ENCODE results near the gene SUN3. TPM values are rescaled to one million over a fixed set of nuclear protein-coding genes. Genes with fewer than 3 reads are reported as not detected.

Gene SUN3
- total and polyA plus RNA-seq, 2 donors from 2014 or later, result 0.54 TPM; not detected in 1

- Histone ChIP-seq H3K36me3 (ENCODE audit: control insufficient read depth in 2 of 3, insufficient read depth in 3 of 3, low read length in 3 of 3) (no peaks in the 10 kb centered on the region), H3K9ac (ENCODE audit: low read length in 3 of 3) (no peak overlapping the region), H3K4me1 (ENCODE audit: control insufficient read depth in 2 of 3, insufficient read depth in 2 of 3, low read depth in 1 of 3, low read length in 3 of 3) (peaks cover 0 to 8% (median 0%) of the 10 kb centered on the region in 3 donors), H3K4me3 (ENCODE audit: low read length in 3 of 3) (no peak overlapping the region), H3K27ac (ENCODE audit: low read depth in 2 of 2, low read length in 2 of 2) (no peak overlapping the region), H3K9me3 (ENCODE audit: control insufficient read depth in 2 of 3, insufficient read depth in 1 of 3, low read length in 3 of 3) (no peaks in the 10 kb centered on the region), H3K27me3 (ENCODE audit: control insufficient read depth, insufficient read depth, low read length) (peaks cover 13% of the 10 kb centered on the region)
- TF ChIP-seq CTCF (IDR thresholded peaks at IDR 0.05; ENCODE audit: borderline replicate concordance, extremely low read depth, insufficient read depth), result no peak
- FAIRE-seq, result no peak
- intact Hi-C loops (cut with DNase I), result no loop called here
- no peak for DNase-seq
Observed at GRCh38 chr7:48033922-48034321, 5.0 kb upstream of the SUN3 start.

- H3K4me1 ChIP-seq (ENCODE audit: control insufficient read depth in 2 of 3, insufficient read depth in 2 of 3, low read depth in 1 of 3, low read length in 3 of 3), result peaks cover 0 to 7% (median 0%) of the 10 kb centered on the region in 3 donors
- H3K36me3 ChIP-seq (ENCODE audit: control insufficient read depth in 2 of 3, insufficient read depth in 3 of 3, low read length in 3 of 3), result no peaks in the 10 kb centered on the region
- H3K27ac ChIP-seq (ENCODE audit: low read depth in 2 of 2, low read length in 2 of 2), result no peak overlapping the region
- intact Hi-C loops (cut with DNase I), result no loop called here
- no peak for FAIRE-seq
- H3K9me3 ChIP-seq (ENCODE audit: control insufficient read depth in 2 of 3, insufficient read depth in 1 of 3, low read length in 3 of 3), result no peaks in the 10 kb centered on the region
- H3K4me3 ChIP-seq (ENCODE audit: low read length in 3 of 3), result no peak overlapping the region
- no peak overlapping the region for H3K9ac ChIP-seq (ENCODE audit: low read length in 3 of 3)
- peaks cover 9% of the 10 kb centered on the region for H3K27me3 ChIP-seq (ENCODE audit: control insufficient read depth, insufficient read depth, low read length)
- TF ChIP-seq CTCF (IDR thresholded peaks at IDR 0.05; ENCODE audit: borderline replicate concordance, extremely low read depth, insufficient read depth), result no peak
- DNase-seq, result no peak
Observed at GRCh38 chr7:48031111-48031510, 2.2 kb upstream of the SUN3 start.

- no peak for DNase-seq
- no peak overlapping the region for H3K9ac ChIP-seq (ENCODE audit: low read length in 3 of 3)
- intact Hi-C loops (cut with DNase I), result no loop called here
- no peaks in the 10 kb centered on the region for H3K9me3 ChIP-seq (ENCODE audit: control insufficient read depth in 2 of 3, insufficient read depth in 1 of 3, low read length in 3 of 3)
- H3K36me3 ChIP-seq (ENCODE audit: control insufficient read depth in 2 of 3, insufficient read depth in 3 of 3, low read length in 3 of 3), result no peaks in the 10 kb centered on the region
- no peak overlapping the region for H3K27ac ChIP-seq (ENCODE audit: low read depth in 2 of 2, low read length in 2 of 2)
- no peak overlapping the region for H3K4me3 ChIP-seq (ENCODE audit: low read length in 3 of 3)
- no peak for TF ChIP-seq CTCF (IDR thresholded peaks at IDR 0.05; ENCODE audit: borderline replicate concordance, extremely low read depth, insufficient read depth)
- H3K4me1 ChIP-seq (ENCODE audit: control insufficient read depth in 2 of 3, insufficient read depth in 2 of 3, low read depth in 1 of 3, low read length in 3 of 3), result no peaks in the 10 kb centered on the region
- no peak for FAIRE-seq
- no peaks in the 10 kb centered on the region for H3K27me3 ChIP-seq (ENCODE audit: control insufficient read depth, insufficient read depth, low read length)
Observed at GRCh38 chr7:48025624-48026023, 3.3 kb downstream of the SUN3 start.

GRCh38 chr7:48017674-48018073 lies 11.2 kb downstream of the SUN3 start:
- intact Hi-C loops (cut with DNase I), result no loop called here
- DNase-seq (no peak), FAIRE-seq (no peak)
- no peak for TF ChIP-seq CTCF (IDR thresholded peaks at IDR 0.05; ENCODE audit: borderline replicate concordance, extremely low read depth, insufficient read depth)
- Histone ChIP-seq H3K36me3 (ENCODE audit: control insufficient read depth in 2 of 3, insufficient read depth in 3 of 3, low read length in 3 of 3) (no peaks in the 10 kb centered on the region), H3K9ac (ENCODE audit: low read length in 3 of 3) (no peak overlapping the region), H3K4me3 (ENCODE audit: low read length in 3 of 3) (no peak overlapping the region), H3K4me1 (ENCODE audit: control insufficient read depth in 2 of 3, insufficient read depth in 2 of 3, low read depth in 1 of 3, low read length in 3 of 3) (no peaks in the 10 kb centered on the region), H3K27ac (ENCODE audit: low read depth in 2 of 2, low read length in 2 of 2) (no peak overlapping the region), H3K9me3 (ENCODE audit: control insufficient read depth in 2 of 3, insufficient read depth in 1 of 3, low read length in 3 of 3) (peaks cover 0 to 3% (median 0%) of the 10 kb centered on the region in 3 donors), H3K27me3 (ENCODE audit: control insufficient read depth, insufficient read depth, low read length) (no peaks in the 10 kb centered on the region)
